Astrocyte (in vitro differentiated cells and primary cell): ENCODE measurements around the gene RNU2-1.

ENCODE experiments used
- CTCF ChIP-seq: IDR thresholded peaks from 2 replicates; pipeline ENCODE4 v1.5.1; 2011; ENCODE audit warnings: low read depth, mild to moderate bottlenecking, inconsistent platforms, low read length, moderate library complexity; ENCODE audit not compliant: insufficient read depth
- EZH2 ChIP-seq: IDR thresholded peaks from 2 replicates; pipeline ENCODE4 v1.6.1; 2012; ENCODE audit warnings: mild to moderate bottlenecking, low read length, inconsistent platforms; ENCODE audit not compliant: insufficient read depth

- TF ChIP-seq CTCF = no peak
- TF ChIP-seq EZH2 = no peak
These were observed 20.9 kb downstream of the RNU2-1 start for GRCh38 chr17:43212641-43213490.
